GM23338 (cell line): ENCODE measurements around the gene MKNK2. TPM values are rescaled to one million over a fixed set of nuclear protein-coding genes. Genes with fewer than 3 reads are reported as not detected.

Experiments
- ATAC-seq: fragments of 200-7000 bp; cut with Tn5 transposase; 3 replicates; pipeline ENCODE4 v1.9.1; 2020
- DNase-seq: peaks from one replicate; pipeline ENCODE4 v3.0.0-alpha.2; 2015; ENCODE audit warnings: low spot score
- H2AFZ ChIP-seq: fragments of 200-600 bp; sonication (generic); 2 replicates; pipeline ENCODE4 v1.8.0; 2016; ENCODE audit warnings: antibody characterized with exemption, mild to moderate bottlenecking, moderate library complexity
- H3F3A ChIP-seq: fragments of 200-600 bp; sonication (generic); replicated peaks from 2 replicates; pipeline ENCODE4 v1.8.0; 2017; ENCODE audit warnings: antibody characterized with exemption, mixed run types, low read depth
- H3K27ac ChIP-seq: fragments of 200-600 bp; sonication (generic); 2 replicates; pipeline ENCODE4 v1.6.1; 2016; ENCODE audit warnings: low read depth
- H3K27me3 ChIP-seq: fragments of 200-600 bp; sonication (generic); 2 replicates; pipeline ENCODE4 v1.8.0; 2016; ENCODE audit warnings: mild to moderate bottlenecking, mixed run types, moderate library complexity; ENCODE audit not compliant: insufficient read depth
- H3K36me3 ChIP-seq: fragments of 200-600 bp; sonication (generic); 2 replicates; pipeline ENCODE4 v1.8.0; 2016; ENCODE audit warnings: mild to moderate bottlenecking; ENCODE audit not compliant: insufficient read depth
- H3K4me1 ChIP-seq: fragments of 200-600 bp; sonication (generic); 2 replicates; pipeline ENCODE4 v1.8.0; 2016; ENCODE audit warnings: mild to moderate bottlenecking, moderate library complexity; ENCODE audit not compliant: insufficient read depth
- H3K4me2 ChIP-seq: fragments of 200-600 bp; sonication (generic); 2 replicates; pipeline ENCODE4 v1.7.1; 2017; ENCODE audit warnings: mixed run types
- H3K4me3 ChIP-seq: fragments of 200-600 bp; sonication (generic); 2 replicates; pipeline ENCODE4 v1.6.1; 2016; ENCODE audit warnings: mixed run types
- H3K79me2 ChIP-seq: fragments of 200-600 bp; sonication (generic); replicated peaks from 2 replicates; pipeline ENCODE4 v1.8.0; 2017; ENCODE audit warnings: mild to moderate bottlenecking; ENCODE audit not compliant: insufficient read depth
- H3K9me2 ChIP-seq: fragments of 200-600 bp; sonication (generic); 2 replicates; pipeline ENCODE4 v1.8.0; 2017; ENCODE audit not compliant: insufficient read depth
- H4K20me1 ChIP-seq: fragments of 200-600 bp; sonication (generic); replicated peaks from 2 replicates; pipeline ENCODE4 v1.8.0; 2017; ENCODE audit warnings: mild to moderate bottlenecking; ENCODE audit not compliant: insufficient read depth
- H3K27ac Mint-ChIP-seq: 2 replicates; pipeline ENCODE4 v1.8.0; 2020; ENCODE audit warnings: inconsistent platforms, mild to moderate bottlenecking, moderate library complexity, mixed read lengths
- H3K27me3 Mint-ChIP-seq: 3 replicates; pipeline ENCODE4 v1.8.0; 2022; ENCODE audit warnings: low read depth, mild to moderate bottlenecking, moderate library complexity, mixed read lengths, inconsistent platforms; ENCODE audit not compliant: insufficient read depth, poor library complexity
- H3K36me3 Mint-ChIP-seq: 3 replicates; pipeline ENCODE4 v1.8.0; 2021; ENCODE audit warnings: low read depth, mild to moderate bottlenecking, inconsistent platforms, moderate library complexity, mixed read lengths
- H3K4me1 Mint-ChIP-seq: 3 replicates; pipeline ENCODE4 v1.8.0; 2020; ENCODE audit warnings: mild to moderate bottlenecking, inconsistent platforms, mixed read lengths
- H3K4me3 Mint-ChIP-seq: 3 replicates; pipeline ENCODE4 v1.8.0; 2021; ENCODE audit warnings: moderate library complexity, mild to moderate bottlenecking, inconsistent platforms, mixed read lengths
- H3K9me3 Mint-ChIP-seq: 3 replicates; pipeline ENCODE4 v1.8.0; 2020; ENCODE audit warnings: moderate library complexity, mild to moderate bottlenecking, inconsistent platforms, mixed read lengths
- CREB1 ChIP-seq: fragments of 250-450 bp; sonication (Bioruptor Pico); IDR thresholded peaks from 2 replicates; pipeline ENCODE4 v1.5.0; 2020; ENCODE audit warnings: low read depth, mild to moderate bottlenecking, moderate library complexity
- EZH2 ChIP-seq: fragments of 200-600 bp; sonication (generic); IDR thresholded peaks from one replicate; pipeline ENCODE4 v1.8.0; 2017; ENCODE audit warnings: antibody characterized with exemption, mild to moderate bottlenecking, low read depth; ENCODE audit not compliant: unreplicated experiment
- POLR2AphosphoS5 ChIP-seq: IDR thresholded peaks from 2 replicates; pipeline ENCODE4 v1.6.1; 2016; ENCODE audit warnings: antibody characterized with exemption, low read depth
- STAT1 ChIP-seq: IDR thresholded peaks from one replicate; pipeline ENCODE4 v1.6.1; 2016; ENCODE audit warnings: antibody characterized with exemption; ENCODE audit not compliant: unreplicated experiment
- ZNF114 ChIP-seq: fragments of 250-450 bp; sonication (Bioruptor Pico); IDR thresholded peaks from 2 replicates; pipeline ENCODE4 v1.5.0; 2020; ENCODE audit warnings: mild to moderate bottlenecking, moderate library complexity
- ZNF331 ChIP-seq: fragments of 250-450 bp; sonication (Bioruptor Pico); IDR thresholded peaks from 2 replicates; pipeline ENCODE4 v1.5.0; 2020; ENCODE audit warnings: low read depth, mild to moderate bottlenecking, moderate library complexity
- polyA plus RNA-seq: library from polyadenylated mRNA; unstranded; fragments of >200 nt; fragmentation: Nextera tagmentation; extraction: Ambion mirVana; gene quantifications from 2 replicates; pipeline ENCODE4 v1.2.1, GENCODE V29; 2016
- total RNA-seq: library from RNA; depleted of rRNA; stranded (reverse); fragments of >200 nt; shearing (Covaris generic); gene quantifications from 2 replicates; pipeline ENCODE4 v1.2.3, GENCODE V29; 2014
- TF ChIP-seq, protein P1 (sequence below): fragments of 250-450 bp; sonication (Bioruptor Pico); IDR thresholded peaks from 2 replicates; pipeline ENCODE4 v1.5.0; 2020; ENCODE audit warnings: mild to moderate bottlenecking, moderate library complexity
- TF ChIP-seq, protein P2 (sequence below): IDR thresholded peaks from one replicate; pipeline ENCODE4 v1.6.1; 2018; ENCODE audit warnings: antibody characterized with exemption; ENCODE audit not compliant: unreplicated experiment

Gene MKNK2
- total and polyA plus RNA-seq, 2 experiments from 2014 or later, result 71.0 to 159 TPM

DNA sequence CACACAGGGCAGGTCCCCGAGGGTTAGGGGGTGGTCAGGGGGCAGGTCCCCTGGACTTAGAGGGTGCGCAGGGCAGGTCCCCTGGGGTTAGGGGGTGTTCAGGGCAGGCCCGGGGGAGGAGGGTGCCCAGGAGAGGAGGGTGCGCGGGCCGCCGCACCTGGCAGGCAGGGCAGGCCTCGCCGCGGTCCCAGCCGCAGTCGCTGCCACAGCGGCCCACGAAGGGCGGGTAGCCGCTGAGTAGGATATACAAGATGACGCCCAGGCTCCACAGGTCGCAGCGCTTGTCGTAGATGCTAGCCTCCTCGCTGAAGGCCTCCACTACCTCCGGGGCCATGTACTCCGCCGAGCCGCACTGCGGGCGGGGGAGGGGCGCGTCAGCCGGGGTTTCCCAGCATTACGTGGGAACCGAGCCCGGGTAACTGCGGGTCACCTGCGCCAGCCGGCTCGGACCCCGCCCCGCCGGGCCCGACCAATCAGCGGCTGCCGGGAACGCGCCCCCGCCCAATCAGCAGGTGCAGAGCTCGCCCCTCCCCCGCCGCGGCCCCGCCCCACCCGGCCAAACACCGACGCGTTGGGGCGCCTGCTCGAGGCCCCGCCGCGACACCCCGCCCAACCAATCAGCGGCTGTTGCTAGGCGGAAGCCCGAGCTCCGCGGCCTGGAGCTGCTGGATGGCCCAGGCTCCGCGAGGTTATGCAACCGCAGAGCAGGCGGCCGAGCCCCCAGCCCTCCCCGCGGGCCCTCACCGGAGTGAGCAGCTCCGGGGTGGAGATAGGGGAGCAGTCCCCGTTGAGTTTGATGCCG lies 9.2 kb downstream of the MKNK2 start:
- Mint-ChIP-seq H3K27ac (peak overlapping the region; percentile 90), H3K36me3 (peaks cover 20% of the 10 kb centered on the region; the same call in 2 of the 3 replicates), H3K9me3 (peaks cover 1% of the 10 kb centered on the region; the same call in 1 of the 3 replicates), H3K4me1 (peaks cover 9% of the 10 kb centered on the region; the same call in 2 of the 3 replicates), H3K27me3 (peaks cover 13% of the 10 kb centered on the region), H3K4me3 (peak overlapping the region; percentile 34; the same call in 2 of the 3 replicates)
- DNase-seq (peak; percentile 97), ATAC-seq (peak; percentile 86)
- Histone ChIP-seq H3K4me2 (peak overlapping the region; percentile 80), H3K27ac (peak overlapping the region; percentile 99), H3F3A (peaks cover 29% of the 10 kb centered on the region), H2AFZ (0 out of 2 replicates have a peak overlapping the region, but pooled peaks have one; percentile 63), H3K36me3 (peaks cover 8% of the 10 kb centered on the region; the same call in 1 of the 2 replicates), H3K4me1 (peaks cover 15% of the 10 kb centered on the region), H3K79me2 (peaks cover 3% of the 10 kb centered on the region), H4K20me1 (peaks cover 6% of the 10 kb centered on the region), H3K27me3 (no peaks in the 10 kb centered on the region), H3K9me2 (no peaks in the 10 kb centered on the region), H3K4me3 (peak overlapping the region; percentile 49; the same call in 1 of the 2 replicates)
- TF ChIP-seq CREB1 (peak; percentile 65), ZNF114 (no peak), POLR2AphosphoS5 (peak; percentile 9)

DNA sequence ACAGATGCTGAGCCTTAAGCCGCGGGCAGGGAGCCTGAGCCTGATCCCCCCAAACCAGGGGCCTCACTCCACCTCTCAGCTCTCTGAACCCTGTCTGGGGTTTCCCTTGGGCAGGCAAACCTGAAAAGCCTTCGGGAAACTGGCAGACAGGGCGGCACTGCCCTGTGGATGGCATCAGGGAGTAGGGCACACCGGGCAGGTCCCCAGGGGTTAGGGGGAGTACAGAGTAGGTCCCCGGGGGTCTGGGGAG lies 9.7 kb downstream of the MKNK2 start:
- no peak for DNase-seq
- peak overlapping the region; percentile 80; the same call in 1 of the 2 replicates for H3K4me2 ChIP-seq
- Mint-ChIP-seq H3K27me3 (peaks cover 13% of the 10 kb centered on the region), H3K4me3 (peak overlapping the region; percentile 38; the same call in 1 of the 3 replicates), H3K36me3 (peaks cover 20% of the 10 kb centered on the region; the same call in 2 of the 3 replicates), H3K9me3 (peaks cover 2% of the 10 kb centered on the region; the same call in 1 of the 3 replicates), H3K27ac (peak overlapping the region; percentile 86), H3K4me1 (peaks cover 9% of the 10 kb centered on the region; the same call in 2 of the 3 replicates)
- peaks cover 8% of the 10 kb centered on the region; the same call in 1 of the 2 replicates for H3K36me3 ChIP-seq
- H4K20me1 ChIP-seq, result peaks cover 6% of the 10 kb centered on the region
- H3K4me3 ChIP-seq, result peak overlapping the region; percentile 49; the same call in 1 of the 2 replicates
- no peaks in the 10 kb centered on the region for H3K9me2 ChIP-seq
- no peak for ATAC-seq
- H3K27me3 ChIP-seq, result no peaks in the 10 kb centered on the region
- 0 out of 2 replicates have a peak, but pooled peaks cover 3% of the 10 kb centered on the region for H3K79me2 ChIP-seq
- H3K27ac ChIP-seq, result peak overlapping the region; percentile 90
- H3F3A ChIP-seq, result peaks cover 29% of the 10 kb centered on the region
- H2AFZ ChIP-seq, result no peak overlapping the region
- peaks cover 15% of the 10 kb centered on the region for H3K4me1 ChIP-seq
- TF ChIP-seq, protein P1, sequence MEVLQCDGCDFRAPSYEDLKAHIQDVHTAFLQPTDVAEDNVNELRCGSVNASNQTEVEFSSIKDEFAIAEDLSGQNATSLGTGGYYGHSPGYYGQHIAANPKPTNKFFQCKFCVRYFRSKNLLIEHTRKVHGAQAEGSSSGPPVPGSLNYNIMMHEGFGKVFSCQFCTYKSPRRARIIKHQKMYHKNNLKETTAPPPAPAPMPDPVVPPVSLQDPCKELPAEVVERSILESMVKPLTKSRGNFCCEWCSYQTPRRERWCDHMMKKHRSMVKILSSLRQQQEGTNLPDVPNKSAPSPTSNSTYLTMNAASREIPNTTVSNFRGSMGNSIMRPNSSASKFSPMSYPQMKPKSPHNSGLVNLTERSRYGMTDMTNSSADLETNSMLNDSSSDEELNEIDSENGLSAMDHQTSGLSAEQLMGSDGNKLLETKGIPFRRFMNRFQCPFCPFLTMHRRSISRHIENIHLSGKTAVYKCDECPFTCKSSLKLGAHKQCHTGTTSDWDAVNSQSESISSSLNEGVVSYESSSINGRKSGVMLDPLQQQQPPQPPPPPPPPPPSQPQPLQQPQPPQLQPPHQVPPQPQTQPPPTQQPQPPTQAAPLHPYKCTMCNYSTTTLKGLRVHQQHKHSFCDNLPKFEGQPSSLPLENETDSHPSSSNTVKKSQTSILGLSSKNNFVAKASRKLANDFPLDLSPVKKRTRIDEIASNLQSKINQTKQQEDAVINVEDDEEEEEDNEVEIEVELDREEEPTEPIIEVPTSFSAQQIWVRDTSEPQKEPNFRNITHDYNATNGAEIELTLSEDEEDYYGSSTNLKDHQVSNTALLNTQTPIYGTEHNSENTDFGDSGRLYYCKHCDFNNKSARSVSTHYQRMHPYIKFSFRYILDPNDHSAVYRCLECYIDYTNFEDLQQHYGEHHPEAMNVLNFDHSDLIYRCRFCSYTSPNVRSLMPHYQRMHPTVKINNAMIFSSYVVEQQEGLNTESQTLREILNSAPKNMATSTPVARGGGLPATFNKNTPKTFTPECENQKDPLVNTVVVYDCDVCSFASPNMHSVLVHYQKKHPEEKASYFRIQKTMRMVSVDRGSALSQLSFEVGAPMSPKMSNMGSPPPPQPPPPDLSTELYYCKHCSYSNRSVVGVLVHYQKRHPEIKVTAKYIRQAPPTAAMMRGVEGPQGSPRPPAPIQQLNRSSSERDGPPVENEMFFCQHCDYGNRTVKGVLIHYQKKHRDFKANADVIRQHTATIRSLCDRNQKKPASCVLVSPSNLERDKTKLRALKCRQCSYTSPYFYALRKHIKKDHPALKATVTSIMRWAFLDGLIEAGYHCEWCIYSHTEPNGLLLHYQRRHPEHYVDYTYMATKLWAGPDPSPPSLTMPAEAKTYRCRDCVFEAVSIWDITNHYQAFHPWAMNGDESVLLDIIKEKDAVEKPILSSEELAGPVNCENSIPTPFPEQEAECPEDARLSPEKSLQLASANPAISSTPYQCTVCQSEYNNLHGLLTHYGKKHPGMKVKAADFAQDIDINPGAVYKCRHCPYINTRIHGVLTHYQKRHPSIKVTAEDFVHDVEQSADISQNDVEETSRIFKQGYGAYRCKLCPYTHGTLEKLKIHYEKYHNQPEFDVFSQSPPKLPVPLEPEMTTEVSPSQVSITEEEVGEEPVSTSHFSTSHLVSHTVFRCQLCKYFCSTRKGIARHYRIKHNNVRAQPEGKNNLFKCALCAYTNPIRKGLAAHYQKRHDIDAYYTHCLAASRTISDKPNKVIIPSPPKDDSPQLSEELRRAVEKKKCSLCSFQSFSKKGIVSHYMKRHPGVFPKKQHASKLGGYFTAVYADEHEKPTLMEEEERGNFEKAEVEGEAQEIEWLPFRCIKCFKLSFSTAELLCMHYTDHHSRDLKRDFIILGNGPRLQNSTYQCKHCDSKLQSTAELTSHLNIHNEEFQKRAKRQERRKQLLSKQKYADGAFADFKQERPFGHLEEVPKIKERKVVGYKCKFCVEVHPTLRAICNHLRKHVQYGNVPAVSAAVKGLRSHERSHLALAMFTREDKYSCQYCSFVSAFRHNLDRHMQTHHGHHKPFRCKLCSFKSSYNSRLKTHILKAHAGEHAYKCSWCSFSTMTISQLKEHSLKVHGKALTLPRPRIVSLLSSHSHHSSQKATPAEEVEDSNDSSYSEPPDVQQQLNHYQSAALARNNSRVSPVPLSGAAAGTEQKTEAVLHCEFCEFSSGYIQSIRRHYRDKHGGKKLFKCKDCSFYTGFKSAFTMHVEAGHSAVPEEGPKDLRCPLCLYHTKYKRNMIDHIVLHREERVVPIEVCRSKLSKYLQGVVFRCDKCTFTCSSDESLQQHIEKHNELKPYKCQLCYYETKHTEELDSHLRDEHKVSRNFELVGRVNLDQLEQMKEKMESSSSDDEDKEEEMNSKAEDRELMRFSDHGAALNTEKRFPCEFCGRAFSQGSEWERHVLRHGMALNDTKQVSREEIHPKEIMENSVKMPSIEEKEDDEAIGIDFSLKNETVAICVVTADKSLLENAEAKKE, result no peak
- TF ChIP-seq STAT1 (no peak), CREB1 (no peak), ZNF114 (no peak), EZH2 (no peak), ZNF331 (no peak)
- TF ChIP-seq, protein P2, sequence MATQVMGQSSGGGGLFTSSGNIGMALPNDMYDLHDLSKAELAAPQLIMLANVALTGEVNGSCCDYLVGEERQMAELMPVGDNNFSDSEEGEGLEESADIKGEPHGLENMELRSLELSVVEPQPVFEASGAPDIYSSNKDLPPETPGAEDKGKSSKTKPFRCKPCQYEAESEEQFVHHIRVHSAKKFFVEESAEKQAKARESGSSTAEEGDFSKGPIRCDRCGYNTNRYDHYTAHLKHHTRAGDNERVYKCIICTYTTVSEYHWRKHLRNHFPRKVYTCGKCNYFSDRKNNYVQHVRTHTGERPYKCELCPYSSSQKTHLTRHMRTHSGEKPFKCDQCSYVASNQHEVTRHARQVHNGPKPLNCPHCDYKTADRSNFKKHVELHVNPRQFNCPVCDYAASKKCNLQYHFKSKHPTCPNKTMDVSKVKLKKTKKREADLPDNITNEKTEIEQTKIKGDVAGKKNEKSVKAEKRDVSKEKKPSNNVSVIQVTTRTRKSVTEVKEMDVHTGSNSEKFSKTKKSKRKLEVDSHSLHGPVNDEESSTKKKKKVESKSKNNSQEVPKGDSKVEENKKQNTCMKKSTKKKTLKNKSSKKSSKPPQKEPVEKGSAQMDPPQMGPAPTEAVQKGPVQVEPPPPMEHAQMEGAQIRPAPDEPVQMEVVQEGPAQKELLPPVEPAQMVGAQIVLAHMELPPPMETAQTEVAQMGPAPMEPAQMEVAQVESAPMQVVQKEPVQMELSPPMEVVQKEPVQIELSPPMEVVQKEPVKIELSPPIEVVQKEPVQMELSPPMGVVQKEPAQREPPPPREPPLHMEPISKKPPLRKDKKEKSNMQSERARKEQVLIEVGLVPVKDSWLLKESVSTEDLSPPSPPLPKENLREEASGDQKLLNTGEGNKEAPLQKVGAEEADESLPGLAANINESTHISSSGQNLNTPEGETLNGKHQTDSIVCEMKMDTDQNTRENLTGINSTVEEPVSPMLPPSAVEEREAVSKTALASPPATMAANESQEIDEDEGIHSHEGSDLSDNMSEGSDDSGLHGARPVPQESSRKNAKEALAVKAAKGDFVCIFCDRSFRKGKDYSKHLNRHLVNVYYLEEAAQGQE, result no peak
